Measurements from ENCODE around the gene FMN2.

Gene FMN2

DNA sequence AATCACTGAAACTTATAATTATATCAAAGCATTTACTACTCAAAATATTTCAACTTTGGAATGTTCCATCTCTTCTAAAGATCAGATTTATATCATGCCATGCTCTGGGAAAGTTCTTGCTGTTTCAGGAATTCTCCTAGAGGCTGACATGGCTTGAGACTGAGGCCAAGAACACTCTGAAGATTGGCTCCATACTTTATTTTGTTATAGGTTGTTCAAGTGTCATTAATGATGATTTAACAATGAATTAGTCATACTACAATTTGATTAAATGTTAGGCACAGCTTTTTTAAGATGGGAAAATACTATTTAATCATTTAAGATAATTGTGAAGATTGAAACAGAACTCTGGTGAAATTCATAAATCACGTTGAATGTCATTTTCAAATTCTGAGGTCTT is 264.9 kb downstream of the FMN2 start:
- Histone ChIP-seq H3K27ac (replicated peaks) (no peak overlapping the region), H3K27me3 (ENCODE audit: insufficient read depth, poor library complexity, severe bottlenecking) (no peaks in the 10 kb centered on the region), H3K4me3 (replicated peaks; ENCODE audit: insufficient read depth, low read length) (no peak overlapping the region)
- no peak for TF ChIP-seq POLR2AphosphoS5 (IDR thresholded peaks at IDR 0.05; ENCODE audit: low read depth)
- TF ChIP-seq SPI1 (IDR thresholded peaks at IDR 0.05; ENCODE audit: borderline replicate concordance, low read depth), result no peak
- TF ChIP-seq, protein P1, sequence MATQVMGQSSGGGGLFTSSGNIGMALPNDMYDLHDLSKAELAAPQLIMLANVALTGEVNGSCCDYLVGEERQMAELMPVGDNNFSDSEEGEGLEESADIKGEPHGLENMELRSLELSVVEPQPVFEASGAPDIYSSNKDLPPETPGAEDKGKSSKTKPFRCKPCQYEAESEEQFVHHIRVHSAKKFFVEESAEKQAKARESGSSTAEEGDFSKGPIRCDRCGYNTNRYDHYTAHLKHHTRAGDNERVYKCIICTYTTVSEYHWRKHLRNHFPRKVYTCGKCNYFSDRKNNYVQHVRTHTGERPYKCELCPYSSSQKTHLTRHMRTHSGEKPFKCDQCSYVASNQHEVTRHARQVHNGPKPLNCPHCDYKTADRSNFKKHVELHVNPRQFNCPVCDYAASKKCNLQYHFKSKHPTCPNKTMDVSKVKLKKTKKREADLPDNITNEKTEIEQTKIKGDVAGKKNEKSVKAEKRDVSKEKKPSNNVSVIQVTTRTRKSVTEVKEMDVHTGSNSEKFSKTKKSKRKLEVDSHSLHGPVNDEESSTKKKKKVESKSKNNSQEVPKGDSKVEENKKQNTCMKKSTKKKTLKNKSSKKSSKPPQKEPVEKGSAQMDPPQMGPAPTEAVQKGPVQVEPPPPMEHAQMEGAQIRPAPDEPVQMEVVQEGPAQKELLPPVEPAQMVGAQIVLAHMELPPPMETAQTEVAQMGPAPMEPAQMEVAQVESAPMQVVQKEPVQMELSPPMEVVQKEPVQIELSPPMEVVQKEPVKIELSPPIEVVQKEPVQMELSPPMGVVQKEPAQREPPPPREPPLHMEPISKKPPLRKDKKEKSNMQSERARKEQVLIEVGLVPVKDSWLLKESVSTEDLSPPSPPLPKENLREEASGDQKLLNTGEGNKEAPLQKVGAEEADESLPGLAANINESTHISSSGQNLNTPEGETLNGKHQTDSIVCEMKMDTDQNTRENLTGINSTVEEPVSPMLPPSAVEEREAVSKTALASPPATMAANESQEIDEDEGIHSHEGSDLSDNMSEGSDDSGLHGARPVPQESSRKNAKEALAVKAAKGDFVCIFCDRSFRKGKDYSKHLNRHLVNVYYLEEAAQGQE (IDR thresholded peaks at IDR 0.05; ENCODE audit: insufficient replicate concordance, low read depth), result no peak
- TF ChIP-seq, protein P2, sequence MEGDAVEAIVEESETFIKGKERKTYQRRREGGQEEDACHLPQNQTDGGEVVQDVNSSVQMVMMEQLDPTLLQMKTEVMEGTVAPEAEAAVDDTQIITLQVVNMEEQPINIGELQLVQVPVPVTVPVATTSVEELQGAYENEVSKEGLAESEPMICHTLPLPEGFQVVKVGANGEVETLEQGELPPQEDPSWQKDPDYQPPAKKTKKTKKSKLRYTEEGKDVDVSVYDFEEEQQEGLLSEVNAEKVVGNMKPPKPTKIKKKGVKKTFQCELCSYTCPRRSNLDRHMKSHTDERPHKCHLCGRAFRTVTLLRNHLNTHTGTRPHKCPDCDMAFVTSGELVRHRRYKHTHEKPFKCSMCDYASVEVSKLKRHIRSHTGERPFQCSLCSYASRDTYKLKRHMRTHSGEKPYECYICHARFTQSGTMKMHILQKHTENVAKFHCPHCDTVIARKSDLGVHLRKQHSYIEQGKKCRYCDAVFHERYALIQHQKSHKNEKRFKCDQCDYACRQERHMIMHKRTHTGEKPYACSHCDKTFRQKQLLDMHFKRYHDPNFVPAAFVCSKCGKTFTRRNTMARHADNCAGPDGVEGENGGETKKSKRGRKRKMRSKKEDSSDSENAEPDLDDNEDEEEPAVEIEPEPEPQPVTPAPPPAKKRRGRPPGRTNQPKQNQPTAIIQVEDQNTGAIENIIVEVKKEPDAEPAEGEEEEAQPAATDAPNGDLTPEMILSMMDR (IDR thresholded peaks at IDR 0.05; ENCODE audit: insufficient read depth, low read length), result no peak
- no peak for TF ChIP-seq GABPA (IDR thresholded peaks at IDR 0.05; ENCODE audit: low read depth)
- no peak for DNase-seq (ENCODE audit: low read depth in 1 of 2, low spot score in 1 of 2)

DNA sequence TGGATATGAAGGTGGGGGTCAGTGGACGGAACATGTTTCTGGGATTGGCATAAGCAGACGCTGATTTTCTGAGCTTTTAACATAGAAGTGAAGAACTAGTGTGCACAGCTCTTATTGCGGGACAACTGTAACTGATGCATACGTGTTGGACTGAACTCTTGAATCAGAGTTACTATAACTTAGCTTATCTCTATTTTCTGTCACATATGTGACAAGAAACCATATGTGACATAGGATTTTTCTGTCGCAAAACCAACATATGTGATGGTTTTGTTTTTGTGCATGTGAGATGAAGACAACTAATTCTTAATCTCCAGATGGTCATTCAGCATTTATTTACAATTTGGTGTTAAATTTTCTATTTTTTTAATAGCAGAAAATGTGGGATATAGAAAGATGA is 270.4 kb downstream of the FMN2 start:
- no peaks in the 10 kb centered on the region for H3K27me3 ChIP-seq (ENCODE audit: insufficient read depth, poor library complexity, severe bottlenecking)
- H3K4me3 ChIP-seq (replicated peaks; ENCODE audit: insufficient read depth, low read length), result no peak overlapping the region
- no peak for DNase-seq (ENCODE audit: low read depth in 1 of 2, low spot score in 1 of 2)
- TF ChIP-seq, protein P2 (IDR thresholded peaks at IDR 0.05; ENCODE audit: insufficient read depth, low read length), result no peak
- no peak for TF ChIP-seq POLR2AphosphoS5 (IDR thresholded peaks at IDR 0.05; ENCODE audit: low read depth)
- TF ChIP-seq, protein P1 (IDR thresholded peaks at IDR 0.05; ENCODE audit: insufficient replicate concordance, low read depth), result no peak
- TF ChIP-seq SPI1 (IDR thresholded peaks at IDR 0.05; ENCODE audit: borderline replicate concordance, low read depth), result no peak
- no peak for TF ChIP-seq GABPA (IDR thresholded peaks at IDR 0.05; ENCODE audit: low read depth)
- no peak overlapping the region for H3K27ac ChIP-seq (replicated peaks)

DNA sequence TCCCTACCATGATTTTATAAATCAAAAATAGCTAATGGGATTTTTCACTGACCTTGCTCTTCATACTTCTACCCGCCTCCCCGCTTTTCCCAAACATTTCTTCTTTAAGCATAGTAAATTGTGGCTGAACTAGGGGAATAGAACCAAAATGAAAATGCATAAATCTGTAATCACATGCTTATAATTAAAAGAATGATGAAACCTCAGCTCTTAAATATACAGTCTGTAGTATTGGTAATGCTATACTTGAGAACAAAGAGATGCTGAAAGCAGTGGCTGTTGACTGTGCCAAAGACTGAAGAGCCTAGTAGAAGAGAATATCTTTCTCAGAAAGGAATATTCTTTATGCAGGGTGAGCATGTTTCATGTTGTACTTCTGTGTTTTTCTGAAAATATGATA is 271.1 kb downstream of the FMN2 start:
- TF ChIP-seq, protein P1 (IDR thresholded peaks at IDR 0.05; ENCODE audit: insufficient replicate concordance, low read depth), result no peak
- no peak for TF ChIP-seq POLR2AphosphoS5 (IDR thresholded peaks at IDR 0.05; ENCODE audit: low read depth)
- TF ChIP-seq SPI1 (IDR thresholded peaks at IDR 0.05; ENCODE audit: borderline replicate concordance, low read depth), result no peak
- TF ChIP-seq, protein P2 (IDR thresholded peaks at IDR 0.05; ENCODE audit: insufficient read depth, low read length), result no peak
- no peak for TF ChIP-seq GABPA (IDR thresholded peaks at IDR 0.05; ENCODE audit: low read depth)
- H3K27ac ChIP-seq (replicated peaks), result no peak overlapping the region
- H3K27me3 ChIP-seq (ENCODE audit: insufficient read depth, poor library complexity, severe bottlenecking), result no peaks in the 10 kb centered on the region
- no peak overlapping the region for H3K4me3 ChIP-seq (replicated peaks; ENCODE audit: insufficient read depth, low read length)
- DNase-seq (ENCODE audit: low read depth in 1 of 2, low spot score in 1 of 2), result no peak
